Measurements from ENCODE around the gene PALLD.

DNA sequence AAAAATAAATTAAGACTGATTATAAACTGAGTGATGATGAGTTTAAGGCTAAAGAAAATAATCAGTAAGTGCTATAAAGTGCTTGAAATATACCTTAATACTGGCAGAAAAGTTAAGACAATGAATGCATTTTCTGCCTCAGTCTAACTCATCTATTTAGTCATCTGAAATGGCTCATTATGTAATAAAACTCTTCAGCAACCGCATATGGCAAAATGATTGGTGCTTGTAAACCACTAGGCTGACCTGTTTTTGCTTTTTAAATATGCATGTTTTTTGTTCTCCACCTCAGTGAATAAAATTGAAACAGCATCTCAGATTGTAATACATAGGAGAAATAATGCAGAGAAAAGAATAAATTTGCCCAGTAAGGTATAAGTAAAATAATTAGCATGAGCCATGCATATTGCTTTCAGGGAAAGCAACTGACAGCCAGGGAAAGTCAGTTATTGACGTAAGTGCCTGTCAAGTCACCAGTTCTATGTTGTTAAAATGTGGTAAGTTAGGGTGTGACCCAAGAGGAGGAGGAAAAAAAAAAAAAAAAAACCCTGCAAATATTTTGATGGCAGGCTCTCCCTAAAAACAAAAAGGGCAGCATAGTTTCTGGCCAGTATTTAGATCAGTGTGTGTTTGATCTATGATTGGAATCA, 167.5 kb downstream of the PALLD start:
- TF ChIP-seq CTCF (IDR thresholded peaks at IDR 0.05) (no peak), POLR2A (IDR thresholded peaks at IDR 0.05) (no peak)

Data from esophagus squamous epithelium (tissue), 4 donors.